T-helper 1 cell (primary cell): ENCODE data around the gene LRP1B.

Experiments
- DNase-seq, 5 donors: peaks; one replicate each; pipeline ENCODE4 v3.0.0-alpha.2; 2012 to 2020

The LRP1B gene

GRCh38 chr2:141943918-141944317 is 186.9 kb downstream of the LRP1B start:
- no peak for DNase-seq

GRCh38 chr2:141942006-141942789 is 188.6 kb downstream of the LRP1B start:
- no peak for DNase-seq

DNA sequence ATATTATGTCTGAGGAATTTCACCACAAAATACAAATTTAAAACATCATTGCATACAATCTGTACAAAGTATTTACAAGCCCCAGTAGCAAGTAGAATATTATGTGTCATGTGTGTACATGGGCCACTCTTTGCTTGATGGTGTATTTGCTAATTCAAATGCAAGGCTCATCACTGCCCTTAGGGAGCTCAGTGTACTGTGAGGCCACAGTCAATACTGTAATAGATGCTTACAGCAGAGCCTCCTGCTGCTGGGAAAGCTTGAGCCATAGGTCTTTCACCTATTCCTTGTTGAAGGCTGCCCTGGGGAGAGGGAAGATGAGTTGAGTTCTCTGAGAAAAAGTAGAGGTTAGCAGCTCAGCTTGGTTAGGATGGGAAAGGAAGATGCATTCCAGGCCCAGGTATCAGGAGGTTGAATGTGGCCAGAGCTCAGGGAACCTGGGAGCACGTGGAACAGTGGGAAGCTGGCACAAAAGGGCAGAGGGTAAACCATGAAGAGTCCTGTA is 189.6 kb downstream of the LRP1B start:
- DNase-seq = no peak

DNA sequence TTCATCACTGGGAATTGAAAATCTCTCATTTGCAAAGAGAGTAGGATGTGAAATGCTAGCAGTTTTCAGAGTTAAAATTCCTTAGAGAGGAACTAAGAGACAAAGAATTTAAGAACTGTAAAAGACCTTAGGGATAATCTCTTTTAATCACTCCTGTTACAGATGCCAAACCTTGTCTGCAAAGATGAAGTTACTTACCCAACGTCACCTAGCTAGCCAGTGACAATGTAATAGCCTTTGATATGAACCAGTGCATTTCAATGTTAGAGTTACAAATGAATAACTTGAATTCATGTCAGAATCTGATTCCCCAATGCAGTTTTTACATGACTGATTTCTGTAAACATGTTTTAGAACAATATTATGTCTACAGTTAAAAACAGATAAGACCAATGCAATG is 190.1 kb downstream of the LRP1B start:
- DNase-seq = no peak

DNA sequence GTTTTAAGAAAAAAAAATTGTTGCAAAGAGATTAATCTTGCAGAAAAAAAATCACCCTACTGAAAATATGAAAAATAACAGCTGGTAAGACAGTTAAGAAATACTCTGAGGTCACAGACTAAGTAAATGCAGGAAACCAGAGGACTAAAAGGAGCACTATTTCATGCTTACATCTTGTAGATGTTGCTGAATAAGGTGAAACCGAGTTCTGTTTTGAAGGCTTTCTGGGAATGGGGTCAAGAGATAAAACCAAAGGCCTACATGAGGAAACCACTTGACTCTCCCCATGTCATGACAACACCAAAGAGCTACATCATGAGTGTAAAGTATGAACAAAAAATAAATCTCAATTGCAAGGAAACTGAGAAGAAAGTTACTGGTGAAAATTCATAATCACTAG is 197.6 kb downstream of the LRP1B start:
- no peak for DNase-seq

DNA sequence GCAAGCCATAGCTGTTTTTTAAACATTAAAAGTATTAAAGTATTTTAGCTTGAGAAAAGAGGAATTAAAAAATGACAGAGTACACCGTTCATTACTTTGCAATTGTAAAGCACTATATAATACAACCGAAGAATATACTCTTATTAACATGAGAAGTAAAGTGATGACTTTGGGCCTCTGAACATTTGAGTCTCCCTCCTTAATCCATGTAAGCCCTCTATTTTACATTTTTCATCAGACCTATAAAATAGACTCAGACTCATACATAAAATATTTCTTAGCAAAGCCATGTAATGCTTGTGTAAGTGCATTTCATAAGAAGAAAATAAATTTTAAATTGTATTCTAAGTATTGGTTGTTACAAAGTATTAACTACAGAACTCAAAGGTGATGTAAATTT is 198.6 kb downstream of the LRP1B start:
- DNase-seq = no peak

- DNase-seq = no peak
Observed at GRCh38 chr2:141931797-141932196, 199.0 kb downstream of the LRP1B start.

GRCh38 chr2:141930803-141931202 is 200.0 kb downstream of the LRP1B start:
- no peak for DNase-seq

DNA sequence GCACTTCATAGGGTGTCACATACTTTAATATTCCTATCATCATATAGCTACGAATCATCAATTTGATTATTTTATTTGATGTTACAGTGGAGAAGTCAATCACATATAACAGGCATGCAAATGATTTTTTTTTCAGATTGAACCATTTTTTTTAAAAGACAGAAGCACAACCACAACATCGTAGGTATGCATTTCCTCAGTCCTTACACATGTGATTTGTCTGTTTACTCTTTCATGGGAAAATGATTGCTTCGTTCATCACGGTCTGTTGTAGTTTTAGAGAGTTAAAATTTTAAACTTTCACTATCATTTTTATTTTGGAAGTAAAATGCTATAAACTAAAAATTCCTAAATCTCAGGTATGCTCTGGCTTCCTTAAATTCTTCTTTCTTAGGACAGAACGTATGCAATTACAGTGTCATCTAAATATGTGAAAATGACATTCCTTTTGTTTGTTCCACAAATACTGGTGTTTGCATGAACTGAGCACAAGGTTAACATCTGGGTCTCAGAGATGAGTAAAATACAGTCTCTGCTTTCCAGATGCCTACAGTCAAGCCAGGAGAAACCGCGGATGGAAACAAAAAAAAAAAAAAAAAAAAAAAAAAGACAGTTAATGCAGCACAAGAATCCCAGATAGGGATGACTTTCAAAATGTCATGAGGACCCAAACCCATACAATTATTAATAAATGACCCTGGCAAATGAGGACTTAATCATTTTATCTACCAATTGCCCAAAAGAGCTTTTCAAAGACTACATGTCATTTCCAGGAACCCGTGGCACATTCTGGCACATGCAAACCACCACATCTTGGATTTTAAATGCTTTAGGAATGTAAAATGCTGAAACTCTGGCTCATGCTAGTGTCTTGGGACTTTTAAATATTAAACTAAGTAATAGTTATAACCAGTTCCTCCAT is 201.2 kb downstream of the LRP1B start:
- no peak for DNase-seq

- DNase-seq = no peak
Observed at GRCh38 chr2:141928476-141928875, 202.3 kb downstream of the LRP1B start.

GRCh38 chr2:141927536-141927935 is 203.3 kb downstream of the LRP1B start:
- no peak for DNase-seq

- DNase-seq = no peak
Observed at GRCh38 chr2:141925511-141925910, 205.3 kb downstream of the LRP1B start.

- DNase-seq = no peak
Observed at GRCh38 chr2:141923657-141924056, 207.2 kb downstream of the LRP1B start.

- no peak for DNase-seq
Observed at GRCh38 chr2:141911485-141912066, 219.2 kb downstream of the LRP1B start.

DNA sequence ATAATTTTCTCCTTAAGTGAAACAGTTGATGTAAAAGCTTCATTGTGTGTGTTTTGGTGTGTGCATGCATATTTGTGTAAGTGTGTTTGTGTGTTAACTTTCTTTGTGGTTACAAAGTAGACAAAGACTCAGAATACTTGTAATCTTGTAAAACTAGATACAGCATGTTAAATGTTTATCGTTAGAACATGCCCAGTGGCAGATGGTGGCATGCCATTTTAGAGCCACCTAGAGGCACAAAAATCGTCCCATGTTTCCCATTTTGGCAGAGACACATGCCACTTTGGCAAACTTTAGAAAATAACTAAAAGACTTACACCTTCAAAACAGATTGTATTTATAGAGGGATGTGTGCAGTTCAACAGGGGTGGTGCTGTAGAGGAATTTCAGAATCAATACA is 224.1 kb downstream of the LRP1B start:
- no peak for DNase-seq

DNA sequence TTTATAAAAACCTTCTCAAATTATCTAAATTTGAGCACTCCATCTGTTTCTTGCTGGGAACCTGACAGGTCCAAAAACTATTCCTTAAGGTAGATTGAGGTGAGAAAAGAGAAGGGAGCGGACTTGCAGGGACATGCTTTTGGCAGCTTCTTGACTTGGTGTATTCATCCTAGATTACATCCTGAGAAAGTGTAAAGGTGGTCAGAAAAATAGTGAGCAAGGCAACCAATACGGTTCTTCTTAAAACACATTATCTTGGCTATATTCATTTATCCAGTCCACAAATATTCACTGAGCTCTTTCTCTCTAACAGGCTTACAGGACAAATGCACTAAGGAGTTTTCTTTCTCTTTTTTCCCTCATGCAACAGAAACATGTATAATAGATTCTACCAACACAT is 230.0 kb downstream of the LRP1B start:
- DNase-seq = no peak

DNA sequence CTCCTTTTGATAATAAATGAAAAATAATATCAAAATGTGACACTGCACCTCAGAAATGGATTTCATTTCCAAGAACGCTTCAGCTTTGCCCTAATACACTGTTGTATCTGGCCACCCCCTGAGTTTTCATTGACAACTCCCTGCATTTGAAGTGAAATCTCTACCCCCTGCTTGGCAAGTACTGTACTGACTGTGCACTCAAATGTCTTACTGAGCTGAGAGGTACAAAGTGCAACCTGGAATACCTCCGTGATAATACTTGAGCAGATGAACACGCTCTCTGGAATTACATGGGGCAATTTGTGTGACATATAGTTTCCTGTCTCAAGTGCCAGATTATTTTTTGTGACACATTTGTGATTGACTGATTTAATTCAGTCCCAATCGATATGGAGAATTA is 231.1 kb downstream of the LRP1B start:
- no peak for DNase-seq

GRCh38 chr2:141889788-141890187 is 241.0 kb downstream of the LRP1B start:
- no peak for DNase-seq

DNA sequence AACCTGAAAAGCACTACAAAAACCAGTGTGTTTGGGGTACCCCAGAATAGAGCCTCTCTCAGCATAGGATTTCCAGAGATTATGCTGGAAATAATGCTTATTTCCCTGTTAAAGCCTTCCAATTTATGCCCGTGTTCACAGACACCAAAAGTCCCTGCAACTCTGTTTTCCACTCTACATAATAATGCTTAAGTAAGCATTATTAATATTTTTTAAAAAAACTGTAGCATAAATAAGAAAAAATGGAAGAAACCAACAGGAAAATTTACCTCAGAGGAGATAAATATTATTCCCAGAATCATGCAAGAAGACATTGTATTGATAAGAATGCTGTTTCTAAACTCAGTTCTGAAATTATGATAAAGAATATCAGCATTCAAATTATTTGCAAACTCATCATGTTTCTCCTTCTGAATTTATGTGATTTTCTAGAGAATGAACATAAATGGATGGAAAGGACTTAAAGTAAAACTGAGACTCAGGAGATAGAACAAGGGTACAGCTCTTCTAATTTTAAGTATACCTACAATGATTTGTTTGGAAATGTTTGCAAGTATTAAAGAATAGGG is 241.7 kb downstream of the LRP1B start:
- DNase-seq = no peak

- no peak for DNase-seq
Observed at GRCh38 chr2:141887363-141887762, 243.5 kb downstream of the LRP1B start.

- no peak for DNase-seq
Observed at GRCh38 chr2:141878016-141878415, 252.8 kb downstream of the LRP1B start.

- no peak for DNase-seq
Observed at GRCh38 chr2:141871913-141872634, 258.7 kb downstream of the LRP1B start.
